SU-DHL-6 (cell line): ENCODE data around the gene FOXP2.

ENCODE experiments used
- H2AFZ ChIP-seq: fragments of 200-600 bp; sonication (generic); 2 replicates; pipeline ENCODE4 v1.6.1; 2014; ENCODE audit warnings: low read depth, mild to moderate bottlenecking, moderate library complexity, mixed read lengths, antibody characterized with exemption, low read length; ENCODE audit not compliant: severe bottlenecking
- H3F3A ChIP-seq: fragments of 200-600 bp; shearing (Covaris generic); 2 replicates; pipeline ENCODE4 v1.6.0; 2016; ENCODE audit warnings: antibody characterized with exemption, mild to moderate bottlenecking; ENCODE audit not compliant: insufficient read depth
- H3K27ac ChIP-seq: fragments of 200-600 bp; sonication (generic); 2 replicates; pipeline ENCODE4 v1.5.1; 2016; ENCODE audit warnings: low read depth, mild to moderate bottlenecking, low read length, moderate library complexity, mixed read lengths
- H3K27me3 ChIP-seq: fragments of 200-600 bp; sonication (generic), shearing (Covaris generic); 2 replicates; pipeline ENCODE4 v1.6.0; 2014; ENCODE audit warnings: mild to moderate bottlenecking, low read length
- H3K36me3 ChIP-seq: fragments of 200-600 bp; sonication (generic); 2 replicates; pipeline ENCODE4 v1.6.1; 2014; ENCODE audit warnings: mild to moderate bottlenecking, low read length, mixed read lengths
- H3K4me2 ChIP-seq: fragments of 300-600, 200-600 bp; shearing (Covaris generic), sonication (generic); 2 replicates; pipeline ENCODE4 v1.6.0; 2014; ENCODE audit warnings: low read length, low read depth, mild to moderate bottlenecking; ENCODE audit not compliant: poor library complexity, severe bottlenecking
- H3K4me3 ChIP-seq: fragments of 200-600 bp; sonication (generic); 2 replicates; pipeline ENCODE4 v1.5.1; 2014; ENCODE audit warnings: antibody characterized with exemption, low read length, mild to moderate bottlenecking, mixed read lengths; ENCODE audit not compliant: insufficient read depth, poor library complexity, severe bottlenecking
- H3K79me2 ChIP-seq: fragments of 200-600 bp; sonication (generic); 2 replicates; pipeline ENCODE4 v1.6.1; 2014; ENCODE audit warnings: mild to moderate bottlenecking, low read length, moderate library complexity; ENCODE audit not compliant: insufficient read depth
- H3K9ac ChIP-seq: fragments of 200-600 bp; sonication (generic); 2 replicates; pipeline ENCODE4 v1.7.0; 2014; ENCODE audit warnings: mild to moderate bottlenecking, low read length
- H3K9me2 ChIP-seq: fragments of 200-600 bp; sonication (generic); replicated peaks from 2 replicates; pipeline ENCODE4 v1.6.1; 2014; ENCODE audit warnings: low read length; ENCODE audit not compliant: insufficient read depth
- H3K9me3 ChIP-seq: fragments of 200-600 bp; sonication (generic); 2 replicates; pipeline ENCODE4 v1.6.1; 2014; ENCODE audit warnings: low read length, mixed read lengths; ENCODE audit not compliant: insufficient read depth
- H4K20me1 ChIP-seq: fragments of 200-600 bp; sonication (generic); 2 replicates; pipeline ENCODE4 v1.6.1; 2014; ENCODE audit warnings: low read depth, mild to moderate bottlenecking, antibody characterized with exemption, low read length, moderate library complexity, mixed read lengths
- EZH2phosphoT487 ChIP-seq: fragments of 200-600 bp; sonication (generic), shearing (Covaris generic); conservative IDR thresholded peaks from 2 replicates; pipeline ENCODE4 v1.6.1; 2018; ENCODE audit warnings: mild to moderate bottlenecking, antibody characterized with exemption, low read length, moderate library complexity, mixed read lengths
- TF ChIP-seq, protein P1 (sequence below): fragments of 200-600 bp; sonication (generic); IDR thresholded peaks from one replicate; pipeline ENCODE4 v1.5.1; 2017; ENCODE audit warnings: antibody characterized with exemption, mild to moderate bottlenecking, low read length, moderate library complexity; ENCODE audit not compliant: insufficient read depth, poor library complexity, severe bottlenecking

FOXP2 gene

GRCh38 chr7:114715907-114716306, 301.3 kb downstream of the FOXP2 start:
- Histone ChIP-seq H3K9me3 (no peaks in the 10 kb centered on the region), H3K4me3 (no peak overlapping the region), H3K9me2 (no peaks in the 10 kb centered on the region), H3K79me2 (no peaks in the 10 kb centered on the region), H2AFZ (no peak overlapping the region), H3K4me2 (no peak overlapping the region), H3F3A (no peaks in the 10 kb centered on the region), H3K27me3 (no peaks in the 10 kb centered on the region), H3K36me3 (no peaks in the 10 kb centered on the region), H4K20me1 (no peaks in the 10 kb centered on the region), H3K9ac (no peak overlapping the region), H3K27ac (no peak overlapping the region)
- TF ChIP-seq, protein P1, sequence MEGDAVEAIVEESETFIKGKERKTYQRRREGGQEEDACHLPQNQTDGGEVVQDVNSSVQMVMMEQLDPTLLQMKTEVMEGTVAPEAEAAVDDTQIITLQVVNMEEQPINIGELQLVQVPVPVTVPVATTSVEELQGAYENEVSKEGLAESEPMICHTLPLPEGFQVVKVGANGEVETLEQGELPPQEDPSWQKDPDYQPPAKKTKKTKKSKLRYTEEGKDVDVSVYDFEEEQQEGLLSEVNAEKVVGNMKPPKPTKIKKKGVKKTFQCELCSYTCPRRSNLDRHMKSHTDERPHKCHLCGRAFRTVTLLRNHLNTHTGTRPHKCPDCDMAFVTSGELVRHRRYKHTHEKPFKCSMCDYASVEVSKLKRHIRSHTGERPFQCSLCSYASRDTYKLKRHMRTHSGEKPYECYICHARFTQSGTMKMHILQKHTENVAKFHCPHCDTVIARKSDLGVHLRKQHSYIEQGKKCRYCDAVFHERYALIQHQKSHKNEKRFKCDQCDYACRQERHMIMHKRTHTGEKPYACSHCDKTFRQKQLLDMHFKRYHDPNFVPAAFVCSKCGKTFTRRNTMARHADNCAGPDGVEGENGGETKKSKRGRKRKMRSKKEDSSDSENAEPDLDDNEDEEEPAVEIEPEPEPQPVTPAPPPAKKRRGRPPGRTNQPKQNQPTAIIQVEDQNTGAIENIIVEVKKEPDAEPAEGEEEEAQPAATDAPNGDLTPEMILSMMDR = no peak
- no peak for TF ChIP-seq EZH2phosphoT487

DNA sequence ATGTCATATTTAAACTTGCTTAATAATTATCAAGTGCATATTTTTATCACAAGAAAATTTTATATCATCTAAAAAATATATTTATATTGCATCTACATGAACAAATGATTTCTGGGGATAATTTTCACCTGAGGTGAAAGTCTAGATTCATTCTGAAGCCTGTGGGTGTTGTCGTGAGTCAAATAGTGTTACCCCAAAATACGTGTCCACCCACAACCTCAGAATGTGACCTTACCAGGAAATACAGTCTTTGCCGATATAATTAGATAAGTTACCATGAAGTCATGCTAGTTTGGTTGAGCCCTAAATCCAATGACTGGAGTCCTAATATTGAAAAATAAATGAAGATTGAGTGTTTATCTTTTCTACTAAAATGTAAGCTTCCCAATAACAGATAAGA, 304.2 kb downstream of the FOXP2 start:
- no peaks in the 10 kb centered on the region for H3K9me2 ChIP-seq
- no peak overlapping the region for H3K9ac ChIP-seq
- TF ChIP-seq EZH2phosphoT487 = no peak
- TF ChIP-seq, protein P1 = no peak
- H4K20me1 ChIP-seq = no peaks in the 10 kb centered on the region
- H3K4me3 ChIP-seq = no peak overlapping the region
- no peaks in the 10 kb centered on the region for H3K36me3 ChIP-seq
- H3K4me2 ChIP-seq = no peak overlapping the region
- no peak overlapping the region for H3K27ac ChIP-seq
- no peaks in the 10 kb centered on the region for H3K9me3 ChIP-seq
- H2AFZ ChIP-seq = no peak overlapping the region
- no peaks in the 10 kb centered on the region for H3K27me3 ChIP-seq
- H3F3A ChIP-seq = no peaks in the 10 kb centered on the region
- no peaks in the 10 kb centered on the region for H3K79me2 ChIP-seq

GRCh38 chr7:114720725-114721124, 306.1 kb downstream of the FOXP2 start:
- Histone ChIP-seq H3K4me2 (no peak overlapping the region), H3K9ac (no peak overlapping the region), H3F3A (no peaks in the 10 kb centered on the region), H2AFZ (no peak overlapping the region), H3K9me2 (no peaks in the 10 kb centered on the region), H3K4me3 (no peak overlapping the region), H3K9me3 (no peaks in the 10 kb centered on the region), H3K27me3 (no peaks in the 10 kb centered on the region), H3K36me3 (no peaks in the 10 kb centered on the region), H3K27ac (no peak overlapping the region), H4K20me1 (no peaks in the 10 kb centered on the region), H3K79me2 (no peaks in the 10 kb centered on the region)
- TF ChIP-seq, protein P1 = no peak
- TF ChIP-seq EZH2phosphoT487 = no peak

DNA sequence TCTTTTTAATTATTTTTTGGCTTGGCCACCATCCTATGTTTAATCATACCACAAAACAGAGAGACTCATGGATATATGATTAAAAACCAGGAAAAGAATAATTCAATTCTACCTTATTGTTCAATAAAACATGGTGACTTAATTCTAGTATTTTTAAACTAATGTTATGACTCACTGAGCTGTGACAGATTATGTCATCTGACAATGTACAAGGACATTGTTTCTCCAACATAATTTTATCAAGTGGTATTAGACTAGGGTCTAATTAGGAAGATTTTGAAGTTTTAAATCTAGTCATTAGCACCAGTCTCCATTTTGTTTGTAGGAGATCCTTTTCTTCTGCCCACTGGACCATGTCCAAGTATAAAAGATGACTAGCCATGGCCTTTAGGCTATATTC, 307.9 kb downstream of the FOXP2 start:
- Histone ChIP-seq H3K4me3 (no peak overlapping the region), H3K27ac (no peak overlapping the region), H3F3A (no peaks in the 10 kb centered on the region), H3K9ac (no peak overlapping the region), H4K20me1 (no peaks in the 10 kb centered on the region), H3K4me2 (no peak overlapping the region), H3K79me2 (no peaks in the 10 kb centered on the region), H2AFZ (no peak overlapping the region), H3K27me3 (no peaks in the 10 kb centered on the region), H3K9me2 (no peaks in the 10 kb centered on the region), H3K9me3 (no peaks in the 10 kb centered on the region), H3K36me3 (no peaks in the 10 kb centered on the region)
- TF ChIP-seq, protein P1 = no peak
- no peak for TF ChIP-seq EZH2phosphoT487
